ENCODE measurements around the gene CENATAC. TPM values are rescaled to one million over a fixed set of nuclear protein-coding genes. Genes with fewer than 3 reads are reported as not detected.
"Not testable (repeated sequence)": the region's sequence is repeated elsewhere in the genome, so short reads cannot be mapped to it uniquely, and the experiment has no call there.

CENATAC gene
- 10 to 100 TPM; 11.9 to 19.0 TPM for total RNA-seq

GRCh38 chr11:118997627-118998387, at the start of gene CENATAC:
Gene CENATAC, plus strand, starts transcription at chr11:118998138. Its CDS starts 60 bp downstream, at chr11:118998198.
- peak; percentile 98 for DNase-seq
- peak within 1 kb of the TSS; percentile 60 for H3K27ac ChIP-seq
- no peak for TF ChIP-seq CTCF (IDR thresholded peaks at IDR 0.05)
- intact Hi-C loops (cut with DNase I): no loop called here
- no peaks in the 10 kb centered on the region for H3K9me3 ChIP-seq
- peak within 1 kb of the TSS; percentile 96 for H3K4me3 ChIP-seq
- H3K27me3 ChIP-seq: no peaks in the 10 kb centered on the region
- H3K4me1 ChIP-seq: peaks cover 9% of the 10 kb centered on the region
- no peaks in the 10 kb centered on the region for H3K36me3 ChIP-seq
- H3K9ac ChIP-seq (ENCODE audit: low read depth in 2 of 2, low read length in 2 of 2): peak within 1 kb of the TSS; percentile 75 to 88

GRCh38 chr11:118953265-118953664, 44.7 kb upstream of the CENATAC start:
- intact Hi-C loops (cut with DNase I): no loop called here
- Histone ChIP-seq H3K4me1 (no peaks in the 10 kb centered on the region), H3K9ac (ENCODE audit: low read depth in 2 of 2, low read length in 2 of 2) (no peak overlapping the region), H3K27ac (no peak overlapping the region), H3K27me3 (no peaks in the 10 kb centered on the region), H3K9me3 (no peaks in the 10 kb centered on the region), H3K4me3 (no peak overlapping the region), H3K36me3 (no peaks in the 10 kb centered on the region)
- no peak for DNase-seq
- TF ChIP-seq CTCF (IDR thresholded peaks at IDR 0.05): no peak

- H3K27me3 ChIP-seq; H3K4me3 ChIP-seq; DNase-seq; H3K27ac ChIP-seq; H3K9me3 ChIP-seq; H3K9ac ChIP-seq (ENCODE audit: low read depth in 2 of 2, low read length in 2 of 2); intact Hi-C loops (cut with DNase I); H3K36me3 ChIP-seq; H3K4me1 ChIP-seq: not testable (repeated sequence)
Observed at GRCh38 chr11:118953976-118954375, 44.0 kb upstream of the CENATAC start.

DNA sequence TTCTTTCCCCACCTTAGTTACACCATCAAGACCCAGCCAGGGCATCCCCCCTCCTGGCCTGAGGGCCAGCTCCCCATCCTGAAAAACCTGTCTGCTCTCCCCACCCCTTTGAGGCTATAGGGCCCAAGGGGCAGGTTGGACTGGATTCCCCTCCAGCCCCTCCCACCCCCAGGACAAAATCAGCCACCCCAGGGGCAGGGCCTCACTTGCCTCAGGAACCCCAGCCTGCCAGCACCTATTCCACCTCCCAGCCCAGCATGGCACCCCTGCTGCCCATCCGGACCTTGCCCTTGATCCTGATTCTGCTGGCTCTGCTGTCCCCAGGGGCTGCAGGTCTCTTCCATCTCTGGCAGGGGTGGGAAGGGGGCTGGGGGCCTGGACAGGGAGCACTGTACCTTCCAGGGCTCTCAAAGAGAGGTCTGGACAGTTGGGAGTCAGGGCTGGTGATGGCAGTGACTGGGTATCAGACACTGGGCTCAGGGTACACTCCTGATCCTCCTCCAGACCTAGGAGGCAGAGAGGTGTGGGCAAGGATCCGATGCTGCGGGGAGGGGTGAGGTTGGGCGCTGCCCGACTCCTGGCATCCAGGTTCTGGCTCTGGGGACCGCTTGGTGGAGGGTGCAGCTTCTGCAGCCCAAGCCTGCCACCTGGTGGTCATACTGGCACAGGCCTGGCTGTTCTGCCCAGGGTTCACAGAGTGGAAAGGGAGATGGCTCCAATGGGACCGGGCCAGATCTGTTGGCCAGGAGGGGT, 41.7 kb upstream of the CENATAC start, which contains the start of gene UPK2:
Gene UPK2 (plus strand): TSS at position 205 of the 753 bp plus-strand sequence. CDS start 53 bp downstream, at position 258.
- no peak within 1 kb of the TSS for H3K27ac ChIP-seq
- H3K9me3 ChIP-seq: no peaks in the 10 kb centered on the region

GRCh38 chr11:118956847-118957469, 41.0 kb upstream of the CENATAC start:
- Histone ChIP-seq H3K27ac (no peak overlapping the region), H3K36me3 (no peaks in the 10 kb centered on the region), H3K4me1 (no peaks in the 10 kb centered on the region), H3K9ac (ENCODE audit: low read depth in 2 of 2, low read length in 2 of 2) (no peak overlapping the region), H3K9me3 (no peaks in the 10 kb centered on the region), H3K27me3 (no peaks in the 10 kb centered on the region), H3K4me3 (no peak overlapping the region)
- TF ChIP-seq CTCF (IDR thresholded peaks at IDR 0.05): no peak
- intact Hi-C loops (cut with DNase I): loop anchor here (2.0 to 5.0 kb wide), 2 partner anchors 50 to 265 kb away; no protein-coding TSS in a partner anchor
- no peak for DNase-seq

More for the DNA sequence above, 41.7 kb upstream of the CENATAC start, which contains the start of gene UPK2:
- Histone ChIP-seq H3K4me3 (no peak within 1 kb of the TSS), H3K9ac (ENCODE audit: low read depth in 2 of 2, low read length in 2 of 2) (no peak within 1 kb of the TSS), H3K4me1 (no peaks in the 10 kb centered on the region), H3K27me3 (no peaks in the 10 kb centered on the region), H3K36me3 (no peaks in the 10 kb centered on the region)
- peak; percentile 91 for TF ChIP-seq CTCF (IDR thresholded peaks at IDR 0.05)
- peak; percentile 90 for DNase-seq
- intact Hi-C loops (cut with DNase I): loop anchor here (2.0 to 5.0 kb wide), 2 partner anchors 49 to 264 kb away; no protein-coding TSS in a partner anchor

Data from colonic mucosa (tissue), 4 donors.